Stimulated activated CD8-positive, alpha-beta memory T cell treated with anti-CD3 and anti-CD28 coated beads, Interleukin-7, amount 100 ng/mL, for 1 hour (primary cell): Measurements from ENCODE around the gene ITPA.

Source experiments
- DNase-seq, 2 donors: peaks; one replicate each; pipeline ENCODE4 v3.0.0-alpha.2; 2020; ENCODE audit warnings: low read depth in 2 of 2

ITPA gene

DNA sequence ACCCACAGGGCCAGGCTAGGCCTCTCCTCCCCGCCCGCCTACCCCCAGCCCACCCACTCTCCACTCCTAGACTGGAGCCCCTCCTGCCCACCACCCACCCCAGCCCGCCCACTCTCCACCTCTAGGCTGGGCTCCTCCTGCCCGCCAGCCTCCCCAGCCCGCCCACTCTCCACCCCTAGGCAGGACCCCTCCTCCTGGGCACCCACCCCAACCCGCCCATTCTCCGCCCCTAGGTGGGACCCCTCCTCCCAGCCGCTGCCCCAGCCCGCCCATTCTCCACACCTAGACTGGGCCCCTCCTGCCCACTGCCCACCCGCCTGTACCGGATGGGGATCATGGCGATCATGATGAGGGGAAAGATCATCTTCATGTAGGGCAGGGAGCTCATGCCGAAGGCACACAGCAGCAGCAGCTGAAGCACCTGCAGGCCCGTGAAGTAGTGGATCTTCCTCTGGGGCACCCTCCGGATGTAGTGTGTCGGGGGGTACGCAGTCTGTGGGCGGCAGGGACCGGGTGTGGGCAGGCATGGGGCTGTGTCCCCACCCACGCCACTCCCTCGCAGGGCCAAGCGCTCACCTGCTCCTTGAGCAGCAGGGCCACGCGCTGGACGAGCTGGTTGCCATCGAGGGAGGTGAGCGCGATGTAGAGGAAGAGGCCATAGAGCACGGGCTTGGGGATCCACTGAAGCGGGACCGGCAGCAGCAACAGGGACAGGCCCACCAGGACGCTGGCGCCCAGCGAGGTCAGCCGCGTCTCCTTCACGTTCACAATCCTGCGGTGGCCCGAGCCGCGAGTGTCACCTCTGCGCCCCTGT is 18.8 kb downstream of the ITPA start:
- no peak for DNase-seq

DNA sequence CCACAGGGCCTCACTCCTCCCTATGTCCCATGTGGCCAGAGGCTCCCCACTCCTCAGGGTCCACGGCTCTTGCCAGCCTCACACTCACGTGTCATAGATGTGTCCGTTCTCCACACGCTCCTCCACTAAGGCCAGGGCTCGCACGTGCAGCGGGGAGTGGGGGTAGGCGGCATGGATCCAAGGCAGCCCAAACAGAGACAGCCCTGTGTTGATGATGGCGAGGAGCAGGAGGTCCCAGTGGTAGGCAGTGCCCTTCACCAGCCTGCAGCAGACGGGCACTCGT is 19.4 kb downstream of the ITPA start:
- DNase-seq = no peak

DNA sequence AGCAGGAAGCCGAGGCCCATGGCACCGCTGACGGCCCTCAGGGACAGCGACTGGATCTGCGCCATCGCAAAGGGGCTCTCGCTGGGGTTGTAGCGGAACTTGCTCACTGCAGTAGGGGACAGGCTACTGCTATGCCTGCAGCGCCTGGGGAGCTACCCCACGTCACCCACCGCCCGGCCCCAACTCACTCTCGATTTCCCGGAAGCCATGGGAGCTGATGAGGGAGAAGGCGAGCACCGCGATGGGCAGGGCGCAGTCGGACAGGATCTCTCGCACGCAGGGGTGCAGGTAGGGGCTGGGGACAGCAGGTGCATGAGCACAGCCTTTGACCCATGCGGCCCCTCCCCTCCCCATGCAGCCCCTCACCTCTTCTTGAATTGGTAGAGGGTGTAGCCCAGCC is 19.9 kb downstream of the ITPA start:
- DNase-seq = no peak

DNA sequence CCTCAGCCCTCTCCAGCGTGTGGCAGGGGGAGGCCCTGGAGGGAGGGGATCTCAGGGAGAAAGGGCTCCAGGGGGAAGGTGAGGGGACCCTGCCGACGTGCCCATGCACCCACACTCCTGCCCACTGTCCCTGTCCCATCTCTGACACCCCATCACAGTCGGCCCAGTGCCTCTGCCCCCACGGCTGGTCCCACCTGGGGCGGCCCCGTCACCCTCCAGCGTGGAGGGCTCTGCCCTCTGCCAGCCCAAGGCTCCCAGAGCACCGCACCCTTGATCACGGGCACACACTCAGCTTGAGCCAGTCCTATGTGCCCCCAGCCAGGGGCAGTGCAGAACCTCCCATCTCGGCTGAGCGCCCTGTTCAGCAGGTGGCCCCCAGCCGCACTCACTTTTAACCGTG is 20.5 kb downstream of the ITPA start:
- DNase-seq = no peak

DNA sequence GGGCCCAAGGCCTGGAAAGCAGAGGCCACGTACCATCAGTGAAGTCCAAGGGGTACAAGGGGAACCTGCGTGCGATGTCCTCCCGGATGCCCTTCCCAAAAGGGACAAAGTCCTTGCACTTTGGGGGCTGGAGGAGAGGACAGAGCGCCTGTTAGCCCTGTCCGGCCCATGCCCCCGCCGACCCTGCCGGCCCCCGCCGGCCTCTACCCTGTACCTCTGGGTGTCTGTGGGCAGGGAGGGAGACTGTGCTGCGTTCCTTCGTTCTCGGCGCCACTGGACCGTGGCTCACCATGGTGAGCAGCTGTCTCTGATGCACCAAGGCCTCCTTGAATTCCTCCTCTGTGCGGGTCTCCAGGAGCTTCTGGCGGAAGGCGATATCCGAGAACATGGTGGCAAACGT is 21.8 kb downstream of the ITPA start:
- DNase-seq = no peak

DNA sequence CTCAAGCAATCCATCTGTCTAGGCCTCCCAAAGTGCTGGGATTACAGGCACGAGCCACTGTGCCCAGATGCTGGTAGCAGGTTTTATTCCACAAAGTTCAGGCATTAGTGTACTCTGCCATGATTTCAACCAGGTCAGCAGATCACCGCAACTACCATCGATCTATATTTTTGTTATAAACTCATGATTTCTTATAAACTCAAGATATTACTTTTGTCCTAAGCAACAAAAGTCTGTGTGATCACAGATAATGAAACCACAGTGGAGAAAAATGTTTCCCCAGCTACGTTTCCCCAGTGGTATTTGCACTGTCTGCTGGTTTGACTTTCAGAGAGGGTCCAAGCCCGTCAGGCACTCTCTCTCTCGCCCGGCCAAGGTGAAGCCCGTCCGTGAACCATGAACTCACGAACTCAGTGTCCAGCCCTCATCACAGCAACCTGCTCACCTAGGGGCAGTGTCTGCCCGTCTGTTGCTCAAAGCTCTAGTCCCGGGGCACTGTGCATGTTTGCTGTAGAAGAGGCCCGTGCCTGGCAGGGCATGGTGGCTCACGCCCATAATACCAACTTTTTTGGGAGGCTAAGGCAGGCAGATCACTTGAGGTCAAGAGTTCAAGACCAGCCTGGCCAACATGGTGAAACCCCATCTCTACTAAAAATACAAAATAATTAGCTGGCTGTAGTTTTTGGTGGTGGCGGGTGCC is 22.7 kb downstream of the ITPA start:
- DNase-seq = no peak

DNA sequence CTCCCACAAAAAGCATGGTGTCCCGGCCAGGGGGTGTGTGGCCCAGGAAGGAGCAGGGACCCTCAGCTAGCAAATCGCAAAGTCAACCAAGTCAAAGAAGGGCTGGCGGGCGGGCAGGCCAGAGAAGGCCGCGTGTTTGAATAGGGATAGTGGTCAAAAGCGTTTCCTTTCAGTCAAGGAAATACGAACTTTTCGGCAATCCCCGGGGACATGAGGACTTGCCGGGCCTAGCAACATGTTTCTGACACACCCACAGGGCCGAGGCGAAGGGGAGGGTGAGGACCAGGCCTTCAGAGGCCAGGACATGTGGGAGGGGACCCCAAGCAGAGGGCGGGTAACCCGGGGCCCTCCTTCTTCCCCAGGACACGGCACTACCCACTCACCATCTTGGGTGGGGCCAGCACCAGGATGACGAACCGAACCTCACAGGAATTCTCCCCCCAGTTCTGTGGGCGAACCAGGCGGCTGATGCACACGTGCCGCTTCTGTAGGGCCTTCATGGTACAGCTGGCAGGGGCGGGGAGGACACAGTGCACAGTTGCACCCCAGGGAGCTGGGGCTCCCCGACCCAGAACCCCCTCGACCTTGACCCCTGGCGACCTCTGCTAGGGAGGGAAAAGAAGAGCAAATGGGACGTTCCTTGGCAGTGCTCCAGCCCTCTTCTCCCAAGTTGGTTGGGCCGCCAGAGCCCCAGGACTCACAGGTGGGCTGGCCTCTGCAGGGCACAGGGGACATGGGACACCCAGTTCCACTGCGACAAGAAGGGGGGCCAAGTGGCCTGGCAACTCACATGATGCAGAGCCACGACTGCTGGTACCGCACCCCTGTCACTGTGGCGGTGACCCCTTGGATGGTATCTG is 24.1 kb downstream of the ITPA start:
- no peak for DNase-seq

DNA sequence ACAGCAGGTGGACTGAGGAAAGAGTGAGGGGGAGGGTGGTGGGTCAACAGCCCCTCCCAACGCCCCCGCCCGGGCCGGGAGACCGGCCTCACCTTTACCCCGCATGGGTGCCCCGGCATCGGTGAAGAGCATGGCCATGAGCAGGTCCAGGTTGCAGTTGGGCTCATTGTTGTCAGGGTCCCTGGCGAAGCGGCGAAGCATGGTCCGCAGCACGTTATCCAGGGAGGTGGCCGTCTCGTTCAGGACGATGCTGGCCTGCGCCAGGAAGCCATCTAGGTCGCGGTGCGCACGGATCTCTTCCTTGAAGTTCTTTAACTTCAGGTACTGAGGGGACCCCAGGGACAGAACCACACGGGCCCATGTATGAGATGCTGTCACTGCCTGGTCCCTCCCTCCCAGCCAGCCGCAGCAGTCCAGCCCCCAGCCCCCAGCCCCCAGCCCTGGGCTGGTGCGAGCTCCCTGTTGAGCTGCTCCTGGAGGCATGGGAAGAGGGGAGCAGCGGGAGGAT is 24.7 kb downstream of the ITPA start:
- DNase-seq = no peak

DNA sequence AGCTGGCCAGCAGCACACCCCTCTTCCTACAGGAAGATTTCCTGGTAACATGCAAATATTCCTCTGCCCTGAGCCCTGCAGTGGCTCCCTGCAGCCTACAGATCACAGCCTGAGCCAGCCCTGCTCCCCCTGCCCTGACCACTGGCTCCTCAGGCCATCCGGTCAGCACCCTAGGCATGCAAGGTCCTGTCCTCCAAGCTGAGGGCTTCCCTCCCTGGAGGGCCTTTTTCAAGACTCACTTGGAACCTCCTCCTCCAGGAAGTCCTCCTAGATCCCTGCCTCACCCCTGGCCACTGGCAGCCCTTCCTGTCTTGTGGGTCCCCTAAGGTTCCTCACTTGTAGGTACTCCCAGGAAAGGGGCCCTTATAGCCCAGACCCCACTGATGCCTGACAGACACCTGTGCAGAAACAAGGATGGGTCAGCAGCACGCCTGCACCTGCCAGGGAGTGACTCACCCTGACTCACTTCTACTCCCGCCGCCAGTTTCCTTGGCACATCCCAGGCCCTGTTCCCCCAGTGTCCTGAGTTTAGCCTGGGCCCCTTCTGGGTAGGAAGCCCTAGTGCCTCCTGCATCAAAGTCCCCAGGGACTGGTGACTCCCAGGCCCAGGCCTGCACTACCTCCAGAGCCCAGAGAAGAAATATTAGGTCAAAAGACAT is 26.5 kb downstream of the ITPA start:
- DNase-seq = no peak

DNA sequence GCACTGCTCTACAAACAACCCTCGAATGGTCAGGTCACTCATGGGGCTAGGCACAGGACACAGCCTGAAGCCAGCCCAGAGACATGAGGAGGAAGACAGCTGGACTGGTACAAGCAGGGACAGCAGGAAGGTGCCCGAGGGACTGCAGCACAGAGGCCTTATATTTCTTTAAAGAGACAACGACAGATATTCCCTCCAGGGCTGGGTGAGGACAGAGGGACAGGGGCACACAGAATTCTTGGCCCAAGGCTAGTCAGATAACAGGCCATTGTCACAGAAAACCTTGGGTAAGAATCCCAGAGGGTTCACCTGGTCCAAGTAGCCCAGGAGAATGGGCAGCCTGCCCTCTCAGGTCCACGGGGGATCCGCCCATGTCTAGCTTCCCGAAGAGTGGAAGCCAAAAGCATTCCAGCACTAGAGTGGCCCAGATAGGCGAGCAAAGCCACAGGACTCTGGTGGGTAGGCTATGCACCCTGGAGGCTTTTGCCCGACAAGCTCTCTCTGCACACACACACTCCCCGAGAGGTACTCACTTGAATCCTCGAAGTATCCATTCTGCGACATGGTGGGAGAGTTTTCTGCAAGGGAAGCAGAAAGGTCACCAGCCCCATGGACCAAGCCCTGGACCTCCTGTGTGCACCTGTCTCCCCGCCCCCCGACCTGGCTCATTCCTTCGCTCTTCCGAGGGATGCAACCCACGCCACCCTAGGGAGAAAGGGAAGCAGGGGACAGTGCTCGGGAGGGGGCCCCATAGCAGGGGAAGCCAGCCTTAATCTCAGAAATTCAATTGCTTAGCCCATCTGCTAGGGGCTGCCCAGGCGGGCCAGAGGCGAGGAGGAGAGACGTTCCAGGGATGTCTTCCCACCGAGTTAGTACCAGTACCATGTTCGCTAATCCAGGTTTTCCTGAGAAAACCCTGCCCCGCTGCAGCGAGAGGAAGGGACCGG is 28.0 kb downstream of the ITPA start:
- no peak for DNase-seq

DNA sequence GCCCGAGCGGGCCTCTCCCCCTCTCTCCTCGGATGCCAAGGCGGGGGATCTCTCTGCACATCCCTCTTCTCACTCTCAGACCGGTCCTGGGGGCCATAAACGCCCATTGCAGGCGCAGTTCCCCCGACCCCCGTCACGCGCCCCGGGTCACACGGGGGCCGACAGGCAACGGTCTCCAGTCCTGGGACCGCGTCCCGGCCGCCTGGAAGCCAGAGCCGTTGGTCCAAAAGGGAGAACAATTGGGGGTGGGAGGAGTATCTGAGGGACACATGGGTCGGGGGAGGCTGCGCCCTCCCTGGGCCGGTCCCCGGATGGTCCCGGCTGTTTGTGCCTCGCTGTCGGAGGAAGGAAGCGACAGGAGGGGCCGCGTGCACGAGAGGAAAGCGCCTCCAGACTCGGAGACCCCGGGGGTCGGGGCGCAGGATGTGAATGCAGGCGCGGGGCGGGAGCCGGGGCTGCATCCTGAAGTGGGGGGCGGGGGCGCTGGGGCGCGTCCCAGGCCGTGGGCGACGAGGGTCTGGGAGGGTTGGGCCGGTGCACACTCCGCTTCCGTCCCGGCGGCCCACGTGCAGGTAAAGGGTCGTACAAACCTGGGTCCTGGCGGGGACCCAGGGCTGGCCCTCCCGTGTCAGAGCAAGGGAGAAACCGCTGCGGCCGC is 28.8 kb downstream of the ITPA start:
- DNase-seq = no peak

DNA sequence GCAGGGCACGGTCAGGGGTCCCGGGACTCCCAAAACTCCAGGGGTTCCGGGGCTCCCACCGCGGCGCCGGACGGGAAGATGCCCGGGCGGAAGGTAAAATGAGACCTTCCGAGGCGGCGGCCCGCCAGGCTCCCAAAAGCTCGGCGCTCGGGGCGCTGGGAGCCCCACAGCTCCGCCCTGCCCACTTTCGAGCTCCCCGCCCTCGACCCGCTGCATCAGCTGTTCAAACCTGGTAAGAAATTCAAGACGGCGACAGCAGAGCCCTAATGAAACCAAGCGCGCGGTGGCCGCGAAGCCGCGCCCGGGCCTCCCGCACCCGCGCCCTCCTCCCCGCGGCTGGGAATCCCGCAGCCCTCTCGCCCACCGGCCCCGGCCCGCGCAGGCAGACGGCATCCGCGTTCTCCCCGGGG is 29.3 kb downstream of the ITPA start:
- no peak for DNase-seq

DNA sequence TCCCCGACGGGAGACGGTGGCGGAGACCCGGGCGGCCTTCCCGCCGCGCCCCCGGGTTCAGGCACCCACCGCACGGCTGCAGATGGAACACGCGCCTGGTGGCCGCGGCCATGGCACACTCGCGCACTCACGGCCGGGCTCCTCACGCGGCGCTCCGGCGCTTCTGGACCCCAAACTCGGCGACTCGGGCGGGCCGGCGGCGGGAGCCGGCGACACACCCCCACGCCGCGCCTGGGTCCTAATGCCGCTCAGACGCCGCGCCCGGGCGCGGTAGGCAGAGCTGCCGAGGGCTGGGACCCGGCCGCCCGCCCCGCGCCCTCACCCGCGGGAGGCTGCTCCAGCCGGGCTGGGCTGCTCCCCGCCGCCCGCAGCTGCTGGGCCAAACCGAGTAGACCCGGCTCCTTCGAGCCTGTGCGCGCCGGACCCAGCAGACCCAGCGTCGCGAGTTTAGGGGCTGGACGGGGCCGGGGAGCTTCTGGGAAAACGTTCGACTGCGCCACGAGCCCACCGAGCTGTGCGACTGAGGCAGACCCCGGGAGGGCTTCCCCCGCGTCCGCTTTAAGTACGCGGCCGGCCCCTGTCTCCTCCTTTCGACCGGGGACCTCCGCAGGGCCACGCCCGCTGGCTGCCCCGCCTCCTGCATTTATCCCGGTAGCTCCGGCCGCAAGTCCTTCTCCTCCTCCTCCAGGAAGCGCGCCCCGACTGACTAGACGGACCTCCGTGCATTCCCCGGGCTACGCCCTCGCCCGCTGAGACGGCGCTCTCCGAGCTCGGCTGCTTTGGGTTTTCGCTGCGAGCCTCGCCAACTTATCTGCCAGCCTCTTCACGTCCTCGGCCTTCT is 29.9 kb downstream of the ITPA start, which contains the start of gene SLC4A11:
Gene SLC4A11, minus strand, starts transcription at position 165 of the 841 bp plus-strand sequence. Its CDS starts 53 bp downstream, at position 112.
- DNase-seq = no peak

DNA sequence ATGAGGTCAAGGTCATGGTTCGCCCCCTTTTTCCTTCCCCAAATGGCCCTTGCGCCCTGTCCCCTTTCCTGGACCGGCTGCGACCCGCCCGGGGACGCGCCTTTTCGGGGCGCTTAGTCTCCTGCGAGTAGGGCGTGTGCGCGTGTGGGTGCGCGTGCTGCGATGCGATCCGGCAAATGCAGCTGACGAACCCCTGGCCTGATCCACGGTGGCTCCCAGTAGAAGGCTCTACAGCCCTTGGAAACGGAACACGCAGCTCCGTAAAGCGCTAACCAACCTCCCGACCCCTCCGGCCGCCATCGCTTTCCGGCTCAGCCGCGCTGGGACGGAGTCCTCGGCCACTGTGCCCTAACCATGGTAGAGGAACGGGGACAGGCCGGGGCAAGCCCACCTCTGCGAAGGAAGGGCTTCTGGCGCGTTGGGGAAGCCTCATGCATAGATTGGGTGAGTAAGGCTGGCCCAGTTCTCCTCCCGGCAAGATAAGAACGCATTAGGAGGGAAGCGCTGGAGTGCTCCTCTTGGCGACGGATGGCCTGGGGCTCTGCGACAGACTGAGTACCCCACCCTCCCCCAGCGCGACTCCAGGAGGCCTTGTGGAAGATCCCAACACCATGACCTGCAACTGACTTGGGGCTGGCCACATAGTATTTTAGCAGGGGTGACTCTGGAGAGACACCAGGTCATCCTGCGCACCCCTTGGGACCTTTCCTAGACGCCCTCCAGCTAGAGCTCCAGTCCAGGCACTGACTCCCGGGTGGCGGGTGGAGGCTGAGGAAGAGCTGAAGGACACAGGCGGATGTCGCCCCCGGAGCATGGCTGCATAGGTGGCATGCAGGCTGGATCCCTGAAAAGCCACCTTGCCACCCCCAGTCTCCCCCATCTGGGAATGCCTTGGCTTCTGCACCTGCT is 30.8 kb downstream of the ITPA start:
- no peak for DNase-seq

DNA sequence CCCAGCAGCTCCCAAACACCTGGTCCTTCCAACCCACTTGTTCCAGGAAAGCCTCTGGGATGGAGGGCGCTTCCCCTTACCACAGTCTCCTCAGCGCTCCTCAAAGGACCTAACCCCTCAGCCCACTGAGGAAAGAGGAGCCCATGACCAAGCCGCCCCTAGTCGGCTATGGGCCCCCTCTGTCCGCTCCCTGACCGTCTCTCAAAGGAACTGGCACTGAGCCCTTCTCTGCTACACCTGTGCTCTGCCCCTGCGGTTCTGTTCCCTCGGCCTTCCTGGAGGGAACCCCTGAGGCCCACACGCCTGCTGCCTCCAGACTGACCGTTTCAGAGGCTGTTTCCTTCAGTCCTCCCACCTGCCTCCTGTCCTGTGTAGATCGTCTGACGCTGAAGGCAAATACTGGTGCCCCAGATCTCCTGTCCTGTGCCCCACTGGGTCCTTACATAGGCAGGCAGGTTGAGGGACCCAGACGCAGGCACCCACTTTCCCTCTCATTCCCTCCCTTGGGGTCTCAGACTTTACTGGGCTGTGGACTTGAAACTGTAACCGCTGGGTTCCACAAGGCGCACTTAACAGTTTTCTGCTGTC is 31.6 kb downstream of the ITPA start:
- no peak for DNase-seq

DNA sequence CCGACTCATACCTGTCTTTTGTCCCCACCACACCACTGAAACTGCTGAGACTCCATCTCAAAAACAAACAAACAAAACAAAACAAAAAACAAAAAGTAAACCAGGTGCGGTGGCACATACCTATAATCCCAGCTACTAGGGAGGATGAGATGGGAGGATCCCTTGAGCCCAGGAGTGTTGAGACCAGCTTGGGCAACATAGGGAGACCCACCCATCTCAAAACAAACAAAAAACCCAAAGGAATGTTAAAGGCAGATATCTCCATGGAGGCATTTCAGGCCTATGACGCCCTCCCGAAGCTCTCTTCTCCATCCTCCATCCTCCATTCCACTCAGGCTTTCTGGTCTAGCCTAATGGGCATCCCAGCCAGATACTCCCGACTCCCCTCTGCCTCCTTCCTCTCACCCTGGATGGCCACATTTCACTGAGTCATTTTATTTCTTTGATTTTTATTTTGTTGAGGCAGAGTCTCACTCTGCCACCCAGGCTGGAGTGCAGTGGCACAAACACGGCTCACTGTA is 32.9 kb downstream of the ITPA start:
- DNase-seq = no peak

DNA sequence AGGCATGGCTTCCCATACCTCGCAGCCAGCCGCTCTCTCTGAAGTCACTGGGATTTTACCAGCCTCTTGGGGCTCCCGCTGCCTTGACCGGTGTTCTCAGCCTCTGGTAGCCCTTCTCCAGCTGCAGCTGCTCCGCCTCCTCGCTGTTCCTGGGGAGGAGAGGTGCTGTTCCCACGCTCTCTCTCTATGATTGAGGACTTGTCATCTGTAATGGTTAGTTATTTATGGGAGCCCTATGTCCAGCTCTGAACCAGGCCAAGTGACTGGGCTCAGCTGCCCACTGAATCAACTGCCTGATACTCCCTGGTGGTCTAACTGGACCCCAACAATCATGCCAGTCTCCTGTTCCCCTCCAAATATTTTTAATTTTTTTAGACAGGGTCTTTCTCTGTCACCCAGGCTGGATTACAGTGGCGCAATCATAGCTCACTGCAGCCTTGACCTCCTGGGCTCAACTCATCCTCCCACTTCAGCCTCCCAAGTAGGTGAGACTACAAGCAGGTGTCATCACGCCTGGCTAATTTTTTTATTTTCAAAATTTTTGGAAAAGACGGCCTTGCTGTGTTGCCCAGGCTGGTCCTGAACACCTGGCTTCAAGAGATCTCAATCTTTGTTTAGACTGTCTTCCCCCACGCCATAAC is 34.5 kb downstream of the ITPA start:
- no peak for DNase-seq
